Heart left ventricle (tissue), 16 donors: Measurements from ENCODE around the gene NBAS. TPM values are rescaled to one million over a fixed set of nuclear protein-coding genes. Genes with fewer than 3 reads are reported as not detected.
"Not testable (repeated sequence)": the region's sequence is repeated elsewhere in the genome, so short reads cannot be mapped to it uniquely, and the experiment has no call there.

Experiments
- ATAC-seq, 4 donors: fragments of 200-7000 bp; cut with Tn5 transposase; one replicate each; pipeline ENCODE4 v1.9.1; 2020 to 2022; ENCODE audit warnings: moderate library complexity in 4 of 4, mild to moderate bottlenecking in 3 of 4, moderate number of reproducible peaks in 1 of 4
- DNase-seq, 5 donors: peaks; one replicate each; pipeline ENCODE4 v3.0.0-alpha.2; 2020
- H3K27ac ChIP-seq, 12 donors: fragments of 200-600 bp; sonication (generic) in 4 of 12; one replicate each; pipeline versions ENCODE4 v1.5.0 to v1.8.0; 2016 to 2022; ENCODE audit warnings: mild to moderate bottlenecking in 2 of 12
- H3K27me3 ChIP-seq, 9 donors: fragments of 200-600 bp; sonication (generic) in 2 of 9; one replicate each; pipeline versions ENCODE4 v1.5.1 to v1.8.0; 2016 to 2022; ENCODE audit warnings: mild to moderate bottlenecking in 3 of 9
- H3K36me3 ChIP-seq, 9 donors: fragments of 200-600 bp; sonication (generic) in 2 of 9; one replicate each; pipeline versions ENCODE4 v1.5.0 to v1.8.0; 2018 to 2022; ENCODE audit warnings: mild to moderate bottlenecking in 2 of 9
- H3K4me1 ChIP-seq, 12 donors: fragments of 200-600 bp; sonication (generic) in 4 of 12; one replicate each; pipeline versions ENCODE4 v1.5.0 to v1.8.0; 2016 to 2022; ENCODE audit warnings: mild to moderate bottlenecking in 3 of 12
- H3K4me3 ChIP-seq, 12 donors: fragments of 200-600 bp; sonication (generic) in 4 of 12; one replicate each; pipeline versions ENCODE4 v1.5.0 to v1.8.0; 2017 to 2022; ENCODE audit warnings: mild to moderate bottlenecking in 9 of 12, moderate library complexity in 4 of 12
- H3K9me3 ChIP-seq, 12 donors: fragments of 200-600 bp; sonication (generic) in 4 of 12; one replicate each; pipeline versions ENCODE4 v1.5.0 to v1.8.0; 2016 to 2022; ENCODE audit warnings: mild to moderate bottlenecking in 1 of 12
- POLR2A ChIP-seq, 2 donors: fragments of 450-650 bp; IDR thresholded peaks; one replicate each; pipeline ENCODE4 v1.6.1; 2017; ENCODE audit warnings: antibody characterized with exemption in 2 of 2, mild to moderate bottlenecking in 2 of 2, moderate library complexity in 2 of 2
- WGBS, 4 donors: extraction: QIAGEN DNeasy Blood & Tissue Kit in 2 of 4; methylation state at CpG; one replicate each; pipeline versions ENCODE4 v1.1.5 to v1.1.7; 2013 to 2018; 5-methylcytosine and 5-hydroxymethylcytosine counted together
- intact Hi-C, 10 donors: fragments of 100-400 bp; cut with DNase I; formaldehyde crosslinking; loops; one replicate each; pipeline versions ENCODE4 v1.11.1 to v1.14.2; 2022
- polyA plus RNA-seq, 2 donors: library from polyadenylated mRNA; stranded (reverse); fragments of 200-250 nt; gene quantifications; one replicate each; pipeline ENCODE4 v1.2.3, GENCODE V29; 2013
- total RNA-seq, 9 donors: library from RNA; depleted of rRNA in 2 of 9; stranded (reverse); fragments of >200 nt in 2 of 9; fragmentation: NEBNext Ultra II Directional in 3 of 9; extraction: Animal tissue kit (Norgen Biotek cat#: 25700) in 3 of 9; gene quantifications; one replicate each; pipeline versions ENCODE4 v1.1.0 to v1.2.4, GENCODE V29; 2016 to 2023
- TF ChIP-seq, protein P1 (sequence below), 12 donors: fragments of 200-600 bp; sonication (generic) in 4 of 12; IDR thresholded peaks; one replicate each; pipeline versions ENCODE4 v1.5.0 to v1.8.0; 2018 to 2022; ENCODE audit warnings: antibody characterized with exemption in 12 of 12, mild to moderate bottlenecking in 5 of 12
- donor health status: ischemic (EF 13 %, LVEDD 7.1; RV severe dilation, severe dysfunction).
- donor health status: healthy with polysubstance abuse.
- donor health status: DM: no; HTN: yes; CAD: no.
- donor health status: DM: no; HTN: no; CAD: no.
- donor health status: ischemic (EF 25% LVEDD 6.9; RV normal size, moderate dysfunction).
- donor health status: ischemic (EF 25% LVEDD 5.7; RV mildly dilated, moderate dysfunction).
- donor health status: healthy.
- donor health status: DM: yes; HTN: yes; CAD: no.
- donor health status: ischemic (EF 35%, LVEDD 5.7; RV mildly dilated, moderate dysfunction).
- donor health status: nonischemic (EF 11% LVEDD 7.7; RV severe dilation, severe dysfunction).
- donor health status: DM: yes; HTN: yes; CAD: no.
- donor health status: PGD.
- donor health status: ischemic (EF 29% LVEDD 5.4; RV normal size, mild dysfunction).
- donor health status: nonischemic (EF 23%, LVEDD 6.1; RV moderate dilation, normal function).

NBAS gene
- total and polyA plus RNA-seq, 11 donors = 23.1 to 63.0 (median 50.5) TPM

DNA sequence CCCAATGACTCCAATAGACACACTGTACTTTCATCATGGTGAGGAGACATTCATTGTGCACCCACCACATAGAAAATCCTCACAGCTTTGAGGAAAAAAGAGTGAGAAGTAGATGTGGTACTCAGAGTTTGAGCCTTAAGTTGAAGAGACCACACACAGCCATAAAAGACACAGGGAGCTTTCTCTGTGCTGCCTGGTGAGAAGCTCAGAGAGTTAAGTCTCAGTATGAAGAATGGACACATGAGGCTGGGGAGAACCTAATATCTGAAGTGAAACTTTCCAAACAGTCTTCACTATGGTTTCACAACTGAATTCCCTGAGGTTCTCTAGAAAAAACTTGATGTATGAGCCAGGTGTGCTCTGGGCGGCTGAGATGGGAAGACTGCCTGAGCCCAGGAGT lies 237.9 kb downstream of the NBAS start:
- peaks cover 0 to 45% (median 17%) of the 10 kb centered on the region in 9 donors for H3K36me3 ChIP-seq
- no peaks in the 10 kb centered on the region for H3K27me3 ChIP-seq
- DNase-seq = no peak
- 95 to 100% (median 100%) methylated on average over 1 of the region's 1 CpG for WGBS, 4 donors
- no peak overlapping the region for H3K4me3 ChIP-seq
- TF ChIP-seq, protein P1, sequence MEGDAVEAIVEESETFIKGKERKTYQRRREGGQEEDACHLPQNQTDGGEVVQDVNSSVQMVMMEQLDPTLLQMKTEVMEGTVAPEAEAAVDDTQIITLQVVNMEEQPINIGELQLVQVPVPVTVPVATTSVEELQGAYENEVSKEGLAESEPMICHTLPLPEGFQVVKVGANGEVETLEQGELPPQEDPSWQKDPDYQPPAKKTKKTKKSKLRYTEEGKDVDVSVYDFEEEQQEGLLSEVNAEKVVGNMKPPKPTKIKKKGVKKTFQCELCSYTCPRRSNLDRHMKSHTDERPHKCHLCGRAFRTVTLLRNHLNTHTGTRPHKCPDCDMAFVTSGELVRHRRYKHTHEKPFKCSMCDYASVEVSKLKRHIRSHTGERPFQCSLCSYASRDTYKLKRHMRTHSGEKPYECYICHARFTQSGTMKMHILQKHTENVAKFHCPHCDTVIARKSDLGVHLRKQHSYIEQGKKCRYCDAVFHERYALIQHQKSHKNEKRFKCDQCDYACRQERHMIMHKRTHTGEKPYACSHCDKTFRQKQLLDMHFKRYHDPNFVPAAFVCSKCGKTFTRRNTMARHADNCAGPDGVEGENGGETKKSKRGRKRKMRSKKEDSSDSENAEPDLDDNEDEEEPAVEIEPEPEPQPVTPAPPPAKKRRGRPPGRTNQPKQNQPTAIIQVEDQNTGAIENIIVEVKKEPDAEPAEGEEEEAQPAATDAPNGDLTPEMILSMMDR (IDR thresholded peaks at IDR 0.05) = no peak
- no peak for TF ChIP-seq POLR2A (IDR thresholded peaks at IDR 0.05)
- intact Hi-C loops = no loop called here
- ATAC-seq = no peak
- H3K4me1 ChIP-seq = no peaks in the 10 kb centered on the region
- H3K27ac ChIP-seq = no peak overlapping the region
- peaks cover 0 to 37% (median 3%) of the 10 kb centered on the region in 12 donors for H3K9me3 ChIP-seq

DNA sequence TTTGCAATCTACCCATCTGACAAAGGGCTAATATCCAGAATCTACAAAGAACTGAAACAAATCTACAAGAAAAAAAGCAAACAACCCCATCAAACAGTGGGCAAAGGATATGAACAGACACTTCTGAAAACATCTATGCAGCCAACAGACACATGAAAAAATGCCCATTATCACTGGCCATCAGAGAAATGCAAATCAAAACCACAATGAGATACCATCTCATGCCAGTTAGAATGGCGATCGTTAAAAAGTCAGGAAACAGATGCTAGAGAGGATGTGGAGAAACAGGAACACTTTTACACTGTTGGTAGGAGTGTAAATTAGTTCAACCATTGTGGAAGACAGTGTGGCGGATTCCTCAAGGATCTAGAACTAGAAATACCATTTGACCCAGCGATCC lies 239.7 kb downstream of the NBAS start:
- WGBS, 4 donors = 92 to 96% (median 95%) methylated on average over 4 of the region's 4 CpGs
- H3K4me3 ChIP-seq, intact Hi-C loops, DNase-seq, H3K27ac ChIP-seq, H3K4me1 ChIP-seq, ATAC-seq, H3K27me3 ChIP-seq: not testable (repeated sequence)
- Histone ChIP-seq H3K36me3 (peaks cover 0 to 38% (median 7%) of the 10 kb centered on the region in 9 donors), H3K9me3 (peaks cover 0 to 42% (median 5%) of the 10 kb centered on the region in 12 donors)

DNA sequence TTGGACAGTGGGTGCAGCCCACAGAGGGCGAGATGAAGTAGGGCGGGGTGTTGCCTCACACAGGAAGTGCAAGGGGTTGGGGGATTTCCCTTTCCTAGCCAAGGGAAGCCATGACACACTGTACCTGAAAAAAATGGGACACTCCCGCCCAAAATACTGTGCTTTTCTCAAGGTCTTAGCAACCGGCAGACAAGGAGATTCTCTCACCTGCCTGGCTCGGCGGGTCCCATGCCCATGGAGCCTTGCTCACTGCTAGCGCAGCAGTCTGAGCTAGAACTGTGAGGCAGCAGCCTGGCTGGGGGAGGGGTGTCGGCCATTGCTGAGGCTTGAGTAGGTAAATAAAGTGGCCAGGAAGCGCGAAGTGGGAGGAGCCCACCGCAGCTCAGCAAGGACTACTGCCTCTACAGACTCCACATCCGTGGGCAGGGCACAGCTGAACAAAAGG lies 244.7 kb downstream of the NBAS start:
- 91 to 94% (median 94%) methylated on average over 12 of the region's 12 CpGs for WGBS, 4 donors
- TF ChIP-seq POLR2A (IDR thresholded peaks at IDR 0.05) = no peak
- TF ChIP-seq, protein P1 (IDR thresholded peaks at IDR 0.05) = no peak
- ATAC-seq = no peak
- Histone ChIP-seq H3K27me3 (no peaks in the 10 kb centered on the region), H3K27ac (no peak overlapping the region), H3K36me3 (peaks cover 0 to 17% (median 3%) of the 10 kb centered on the region in 9 donors), H3K9me3 (peaks cover 0 to 34% (median 5%) of the 10 kb centered on the region in 12 donors), H3K4me3 (no peak overlapping the region), H3K4me1 (no peaks in the 10 kb centered on the region)
- DNase-seq = peak in 1 of 5 donors; percentile 39
- intact Hi-C loops = no loop called here

DNA sequence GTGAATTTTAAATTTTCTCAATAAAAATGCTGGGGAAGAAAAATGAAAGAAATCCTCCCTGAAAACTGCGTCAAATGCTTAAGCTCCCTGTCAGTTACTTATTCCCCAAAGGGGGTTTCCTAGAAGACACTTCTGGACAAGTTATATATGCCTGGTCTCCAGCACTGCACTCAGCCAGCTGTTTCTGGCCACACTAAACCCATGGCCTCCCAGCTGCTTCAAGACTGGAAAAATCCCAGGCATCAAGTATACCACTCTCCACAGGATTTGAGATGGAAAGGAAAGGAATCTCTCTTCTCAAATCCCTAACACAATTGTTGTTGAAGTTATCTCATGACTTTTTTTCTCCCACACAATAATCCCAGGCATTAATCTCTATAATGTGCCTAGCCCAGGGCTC lies 245.7 kb downstream of the NBAS start:
- DNase-seq = no peak
- no peak overlapping the region for H3K27ac ChIP-seq
- ATAC-seq = no peak
- peaks cover 0 to 17% (median 3%) of the 10 kb centered on the region in 9 donors for H3K36me3 ChIP-seq
- peaks cover 0 to 24% (median 5%) of the 10 kb centered on the region in 12 donors for H3K9me3 ChIP-seq
- H3K4me1 ChIP-seq = no peaks in the 10 kb centered on the region
- TF ChIP-seq POLR2A (IDR thresholded peaks at IDR 0.05) = no peak
- TF ChIP-seq, protein P1 (IDR thresholded peaks at IDR 0.05) = no peak
- H3K27me3 ChIP-seq = no peaks in the 10 kb centered on the region
- no peak overlapping the region for H3K4me3 ChIP-seq
- WGBS, 4 donors = 89 to 93% (median 91%) methylated on average over 1 of the region's 1 CpG
- intact Hi-C loops = no loop called here

DNA sequence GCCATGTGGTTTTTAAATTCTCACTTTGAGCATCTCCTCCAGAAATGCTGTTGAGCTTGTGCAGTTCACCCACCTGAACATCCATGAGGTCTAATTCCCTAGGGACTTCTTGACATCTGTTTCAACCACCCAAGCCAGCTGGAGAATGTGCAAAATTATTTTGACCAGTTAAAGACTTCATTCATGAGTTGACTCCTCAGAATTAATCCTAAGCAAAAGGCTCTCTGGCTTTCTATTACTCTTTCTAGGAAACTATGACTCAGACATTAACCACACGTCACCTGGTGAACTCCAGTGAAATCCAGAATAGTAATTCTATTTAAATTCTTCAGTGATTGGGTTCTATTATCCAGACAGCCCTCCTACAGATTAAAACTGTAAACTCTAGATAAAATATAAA lies 247.5 kb downstream of the NBAS start:
- no peak for DNase-seq
- Histone ChIP-seq H3K27me3 (no peaks in the 10 kb centered on the region), H3K4me3 (no peak overlapping the region), H3K9me3 (peaks cover 0 to 11% (median 0%) of the 10 kb centered on the region in 12 donors), H3K27ac (no peak overlapping the region), H3K36me3 (peaks cover 0 to 17% (median 4%) of the 10 kb centered on the region in 9 donors), H3K4me1 (no peaks in the 10 kb centered on the region)
- TF ChIP-seq, protein P1 (IDR thresholded peaks at IDR 0.05) = no peak
- TF ChIP-seq POLR2A (IDR thresholded peaks at IDR 0.05) = no peak
- intact Hi-C loops = no loop called here
- 52 to 74% (median 66%) methylated on average over 1 of the region's 1 CpG for WGBS, 4 donors
- no peak for ATAC-seq
